PFSK-1 (cell line): ENCODE results near the gene FLG2.

Source experiments
- FOXP2 ChIP-seq: optimal IDR thresholded peaks from 2 replicates; pipeline ENCODE3; 2011; ENCODE audit warnings: borderline replicate concordance, control low read depth, inconsistent platforms; ENCODE audit not compliant: insufficient read depth; ENCODE audit errors: extremely low read length, extremely low read depth
- REST ChIP-seq, 2 experiments: IDR thresholded peaks; 2 replicates each; pipeline versions ENCODE4 v1.6.1 to v1.8.0; 2011 to 2012; ENCODE audit warnings: low read depth in 2 of 2, low read length in 2 of 2, control low read depth in 1 of 2, inconsistent platforms in 1 of 2, mild to moderate bottlenecking in 1 of 2, moderate library complexity in 1 of 2; ENCODE audit not compliant: insufficient read depth in 1 of 2
- SIN3A ChIP-seq: IDR thresholded peaks from 2 replicates; pipeline ENCODE4 v1.6.1; 2012; ENCODE audit warnings: mild to moderate bottlenecking, low read length, moderate library complexity, borderline replicate concordance; ENCODE audit not compliant: insufficient read depth
- TAF1 ChIP-seq: IDR thresholded peaks from 2 replicates; pipeline ENCODE4 v1.6.1; 2012; ENCODE audit warnings: low read length, control low read depth, borderline replicate concordance; ENCODE audit not compliant: insufficient read depth

DNA sequence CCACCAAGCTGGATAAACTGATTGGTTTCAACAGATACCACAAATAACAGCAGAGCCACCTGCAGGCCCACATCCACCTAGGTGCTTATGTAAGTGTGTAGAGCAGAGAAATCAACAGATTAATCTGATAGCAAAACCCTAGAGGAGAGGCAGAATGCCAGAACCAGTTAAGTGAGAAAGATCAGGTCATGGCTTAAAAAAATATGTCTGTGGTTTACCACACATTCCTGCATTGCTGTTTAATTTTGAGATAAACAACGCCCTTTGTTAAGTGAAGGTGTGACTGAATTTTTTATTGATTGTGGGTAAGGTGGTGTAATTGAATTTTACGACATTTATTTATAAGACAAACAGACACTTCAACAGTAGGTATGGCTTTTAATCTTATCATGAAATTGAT lies 33.1 kb upstream of the FLG2 start:
- no peak for TF ChIP-seq SIN3A
- no peak for TF ChIP-seq REST (IDR thresholded peaks at IDR 0.05; ENCODE audit: insufficient read depth in 1 of 2, low read depth in 2 of 2, low read length in 2 of 2)
- no peak for TF ChIP-seq FOXP2
- TF ChIP-seq TAF1: no peak
